ENCODE data around the gene BLOC1S5.
"Not testable (repeated sequence)": the region's sequence is repeated elsewhere in the genome, so short reads cannot be mapped to it uniquely, and the experiment has no call there.

The BLOC1S5 gene

DNA sequence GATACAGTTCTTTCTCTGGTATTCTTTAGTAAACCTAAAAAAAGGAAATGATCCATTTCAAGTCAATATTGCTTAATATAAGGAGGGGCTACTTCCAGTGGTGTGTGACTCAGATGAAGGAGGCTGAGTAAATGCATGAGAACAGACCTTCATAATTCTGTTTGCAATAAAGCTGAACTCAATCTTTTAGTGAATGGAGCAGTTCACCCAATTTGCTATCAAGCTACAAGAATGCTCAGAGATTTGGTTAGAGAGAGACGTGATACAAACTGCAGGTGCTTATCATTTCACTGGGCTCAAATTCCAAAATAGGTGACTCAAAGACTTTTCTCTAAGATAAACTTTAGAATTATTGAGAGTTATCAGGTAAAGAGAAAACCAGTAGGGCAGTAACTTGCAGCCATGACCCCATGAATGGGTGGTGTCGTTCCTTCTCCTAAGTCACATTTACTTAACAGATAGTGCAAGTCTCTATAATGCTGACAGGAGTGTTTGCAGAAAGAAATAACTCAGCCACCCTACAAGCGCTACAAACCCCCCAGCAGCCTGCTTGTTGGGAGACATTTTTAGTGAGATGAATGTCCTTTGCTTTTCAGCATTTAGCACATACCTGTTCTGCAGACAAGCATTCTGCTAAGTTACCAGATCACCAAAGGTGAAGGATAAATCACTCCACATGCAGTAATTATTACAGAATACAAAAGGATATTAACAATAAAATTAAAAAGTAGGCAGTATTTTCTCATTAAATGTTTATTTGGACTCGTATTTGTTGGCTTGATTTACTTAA is 16.4 kb upstream of the BLOC1S5 start:
- no peak for DNase-seq (ENCODE audit: low read depth)

DNA sequence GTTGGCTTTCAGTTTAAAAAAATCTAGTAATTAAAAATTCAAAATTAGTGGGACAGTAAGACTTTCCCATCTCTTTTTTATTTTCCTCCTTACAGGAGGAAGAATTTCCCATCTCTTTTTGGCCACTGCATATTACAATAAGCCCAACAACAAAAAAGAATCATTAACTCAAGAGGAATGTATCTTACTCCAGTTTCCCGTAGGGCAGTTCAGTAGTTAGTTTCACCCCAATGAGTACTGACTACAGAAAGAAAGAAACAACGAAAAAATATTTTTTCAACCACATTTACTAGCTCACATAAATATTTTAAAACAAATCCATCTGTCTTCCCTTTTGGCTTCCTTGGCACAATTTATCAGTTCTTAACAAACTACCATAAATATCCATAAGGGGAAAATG is 14.9 kb upstream of the BLOC1S5 start:
- DNase-seq (ENCODE audit: low read depth) = no peak

DNA sequence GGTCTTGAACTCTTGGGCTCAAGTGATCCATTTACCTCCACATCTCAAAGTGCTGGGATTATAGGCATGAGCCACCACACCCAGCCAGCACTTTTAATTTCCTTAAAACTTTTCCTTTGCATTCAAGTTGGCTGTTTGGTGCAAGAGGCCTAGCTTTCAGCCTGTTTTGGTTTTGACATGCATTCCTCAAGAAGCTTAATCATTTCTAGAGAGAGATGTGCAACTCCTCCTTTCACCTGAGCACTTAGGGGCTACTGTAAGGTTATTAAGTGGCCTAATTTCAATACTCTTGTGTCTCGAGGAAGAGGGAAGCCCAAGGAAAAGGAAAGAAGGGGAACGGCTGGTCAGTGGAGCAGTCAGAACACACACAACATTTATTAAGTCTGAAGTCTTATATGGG is 13.8 kb upstream of the BLOC1S5 start:
- DNase-seq (ENCODE audit: low read depth) = no peak

DNA sequence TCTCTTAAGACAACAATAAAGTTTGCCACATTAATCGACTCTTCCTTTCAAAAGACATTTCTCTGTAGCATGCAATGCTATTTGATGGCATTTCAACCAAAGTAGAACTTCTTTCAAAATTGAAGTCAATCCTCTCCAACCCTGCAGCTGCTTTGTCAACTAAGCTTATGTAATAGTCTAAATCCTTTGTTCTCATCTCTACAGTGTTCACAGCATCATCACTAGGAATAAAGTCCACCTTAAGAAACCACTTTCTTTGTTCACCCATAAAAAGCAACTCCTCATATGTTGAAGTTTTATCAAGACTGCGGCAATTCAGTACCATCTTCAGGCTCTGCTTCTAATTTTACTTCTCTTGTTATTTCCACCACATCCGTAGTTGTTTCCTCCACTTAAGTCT is 11.5 kb upstream of the BLOC1S5 start:
- no peak for DNase-seq (ENCODE audit: low read depth)

DNA sequence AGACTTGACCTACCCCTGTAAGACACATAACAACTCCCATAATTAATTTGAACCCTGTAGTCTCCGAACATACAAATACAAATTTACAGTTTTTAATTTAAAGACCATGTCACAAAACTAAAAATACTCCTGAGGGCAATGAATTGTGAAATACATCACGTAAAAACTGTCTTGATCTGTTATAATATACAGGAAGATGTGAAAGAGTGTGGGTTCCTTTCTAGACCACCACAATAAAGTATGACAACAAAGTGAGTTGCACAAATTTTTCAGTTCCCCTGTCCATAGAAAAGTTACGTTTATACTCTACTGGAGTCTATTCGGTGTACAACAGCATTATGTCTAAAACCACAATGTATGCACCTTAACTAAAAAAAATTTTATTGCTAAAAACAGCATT is 11.0 kb upstream of the BLOC1S5 start:
- DNase-seq (ENCODE audit: low read depth) = no peak

DNA sequence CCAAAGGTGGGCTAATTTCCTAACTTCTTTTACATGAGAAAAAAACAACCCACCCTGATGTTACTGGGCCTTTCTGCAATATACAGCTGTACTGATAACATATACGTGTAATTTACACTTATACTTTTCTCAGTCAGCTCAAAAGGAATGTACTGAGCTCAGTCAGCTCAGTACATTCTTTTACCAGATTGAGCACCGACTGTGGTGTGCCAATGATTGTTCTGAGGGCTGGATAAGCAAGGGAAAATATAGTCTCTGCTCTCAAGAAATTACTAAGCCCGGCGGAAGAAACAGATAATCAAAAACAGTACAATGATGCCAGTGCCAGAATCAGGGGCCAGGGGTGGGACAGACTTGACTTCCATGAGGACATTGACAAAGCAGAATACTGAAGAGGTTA is 10.0 kb upstream of the BLOC1S5 start:
- no peak for DNase-seq (ENCODE audit: low read depth)

DNA sequence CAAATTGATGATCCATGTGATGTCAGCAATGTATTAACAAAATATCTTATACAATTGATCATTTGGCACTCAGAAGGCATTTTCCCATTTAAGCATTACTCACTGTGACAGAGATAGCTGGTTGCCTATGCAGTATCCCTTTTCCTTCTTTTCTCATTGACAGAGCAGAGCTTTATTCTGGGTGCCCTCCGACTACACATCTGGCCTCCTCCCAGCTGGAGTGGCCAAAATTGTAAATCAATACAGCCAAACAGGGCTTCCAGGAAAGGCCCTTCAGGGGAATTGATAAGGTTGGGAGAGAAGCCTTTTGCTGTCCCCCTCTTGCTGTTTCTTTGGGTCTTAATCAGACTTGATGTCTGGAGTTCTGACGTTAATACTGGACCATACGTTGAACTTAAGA is 9.6 kb upstream of the BLOC1S5 start:
- no peak for DNase-seq (ENCODE audit: low read depth)

DNA sequence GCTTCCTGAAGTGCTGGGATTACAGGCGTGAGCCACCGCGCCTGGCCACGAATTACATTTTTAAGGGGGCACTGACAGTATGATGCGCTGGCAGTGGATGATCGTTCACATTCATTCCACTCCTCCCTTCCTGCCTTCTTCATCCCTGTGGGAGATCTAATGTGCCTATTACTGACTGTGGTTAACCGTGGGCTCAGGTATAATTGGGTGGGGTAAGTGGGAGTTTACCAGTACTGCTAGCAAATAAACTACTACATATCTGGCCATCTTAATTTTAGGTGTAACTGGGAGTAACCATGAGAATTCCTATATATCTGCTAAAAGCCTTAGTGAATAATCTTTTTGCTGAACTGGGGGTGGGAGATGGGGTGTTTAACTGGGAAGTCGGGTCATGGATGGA is 6.5 kb upstream of the BLOC1S5 start:
- DNase-seq (ENCODE audit: low read depth) = no peak

DNA sequence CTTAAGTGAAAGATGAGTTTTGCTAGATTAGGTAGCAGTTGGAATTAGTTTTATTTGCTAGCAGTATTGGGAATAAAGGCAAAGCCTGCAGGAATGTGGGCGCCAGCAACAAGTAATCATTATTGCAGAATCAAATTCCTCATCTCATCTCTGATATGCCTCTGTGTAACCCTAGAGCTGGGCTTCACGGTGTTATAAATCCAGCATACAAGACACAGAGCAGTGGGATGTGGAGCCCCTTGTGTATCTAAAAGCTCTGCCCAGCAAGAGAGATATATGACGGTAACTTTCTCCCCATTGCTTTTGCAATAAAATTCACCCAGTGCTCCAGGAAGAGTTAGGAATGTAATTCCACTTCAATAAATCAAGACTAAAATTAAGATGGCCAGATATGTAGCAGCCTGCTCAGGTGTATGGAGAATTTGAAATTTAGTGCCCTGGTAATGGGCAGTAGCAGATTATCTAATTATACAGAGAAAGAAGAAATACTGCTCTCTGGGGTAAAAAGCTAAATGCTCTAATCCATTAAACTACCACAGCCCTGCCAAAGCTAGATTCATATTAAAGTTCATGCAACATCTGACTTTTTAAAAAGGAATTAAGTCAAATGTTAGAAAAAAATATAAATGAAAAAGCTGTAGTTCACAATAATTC is 5.6 kb upstream of the BLOC1S5 start:
- DNase-seq (ENCODE audit: low read depth) = no peak

DNA sequence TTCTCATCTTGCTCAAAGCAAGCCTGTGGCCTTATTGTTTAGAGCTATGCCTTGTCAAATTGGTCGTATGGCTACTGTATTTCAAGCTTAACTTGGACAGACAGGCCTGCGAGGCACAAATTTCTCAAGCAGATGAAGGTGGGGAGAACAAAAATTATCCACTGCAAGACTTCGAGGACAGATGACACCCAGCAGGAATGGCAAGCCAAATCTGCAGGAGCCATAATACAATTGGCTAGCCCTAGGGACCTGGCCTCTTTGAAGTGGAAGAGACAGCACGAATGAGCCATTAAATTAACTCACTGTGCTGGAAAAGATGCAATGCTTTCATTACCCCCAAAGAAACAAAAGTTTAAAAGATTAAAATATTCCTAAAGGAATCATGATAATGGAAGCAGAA is 5.0 kb upstream of the BLOC1S5 start:
- DNase-seq (ENCODE audit: low read depth) = no peak

DNA sequence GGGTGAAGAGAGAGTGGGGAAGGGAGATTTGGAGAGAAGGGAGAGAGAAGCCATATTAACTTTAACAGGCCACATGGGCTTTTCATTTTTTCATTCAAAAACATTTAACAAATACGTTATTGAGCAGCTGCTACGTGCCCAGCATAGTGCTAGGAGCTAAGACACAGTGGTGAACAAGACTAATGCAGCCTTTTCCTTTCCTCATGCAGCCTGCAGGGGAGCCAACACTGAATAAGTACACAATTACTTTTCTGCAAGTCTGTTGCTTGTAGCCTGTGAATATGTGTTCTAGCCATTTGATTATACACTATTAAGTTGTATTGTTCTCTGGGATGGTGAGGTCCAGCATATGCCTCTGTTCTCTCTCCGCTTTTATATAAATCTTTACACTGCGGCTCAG is 1.9 kb upstream of the BLOC1S5 start:
- no peak for DNase-seq (ENCODE audit: low read depth)

DNA sequence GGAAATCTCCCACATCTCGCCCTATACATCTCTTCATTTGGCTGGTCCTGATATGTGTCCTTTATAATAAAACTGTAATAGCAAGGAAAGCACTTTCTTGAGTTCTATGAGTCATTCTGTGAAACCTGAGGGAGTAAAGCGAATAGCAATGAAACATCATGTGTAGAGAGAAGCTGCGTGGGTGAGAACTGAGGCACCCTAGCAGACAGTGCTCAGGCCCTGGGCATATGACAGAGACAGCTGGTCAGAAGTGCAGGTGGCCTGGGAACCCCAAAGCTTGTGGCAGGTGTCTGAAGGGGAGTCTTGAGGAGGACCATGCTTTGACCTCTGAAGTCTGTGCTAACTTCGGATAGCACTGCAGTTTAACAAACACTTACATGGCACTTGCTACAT is 1.3 kb upstream of the BLOC1S5 start:
- no peak for DNase-seq (ENCODE audit: low read depth)

DNA sequence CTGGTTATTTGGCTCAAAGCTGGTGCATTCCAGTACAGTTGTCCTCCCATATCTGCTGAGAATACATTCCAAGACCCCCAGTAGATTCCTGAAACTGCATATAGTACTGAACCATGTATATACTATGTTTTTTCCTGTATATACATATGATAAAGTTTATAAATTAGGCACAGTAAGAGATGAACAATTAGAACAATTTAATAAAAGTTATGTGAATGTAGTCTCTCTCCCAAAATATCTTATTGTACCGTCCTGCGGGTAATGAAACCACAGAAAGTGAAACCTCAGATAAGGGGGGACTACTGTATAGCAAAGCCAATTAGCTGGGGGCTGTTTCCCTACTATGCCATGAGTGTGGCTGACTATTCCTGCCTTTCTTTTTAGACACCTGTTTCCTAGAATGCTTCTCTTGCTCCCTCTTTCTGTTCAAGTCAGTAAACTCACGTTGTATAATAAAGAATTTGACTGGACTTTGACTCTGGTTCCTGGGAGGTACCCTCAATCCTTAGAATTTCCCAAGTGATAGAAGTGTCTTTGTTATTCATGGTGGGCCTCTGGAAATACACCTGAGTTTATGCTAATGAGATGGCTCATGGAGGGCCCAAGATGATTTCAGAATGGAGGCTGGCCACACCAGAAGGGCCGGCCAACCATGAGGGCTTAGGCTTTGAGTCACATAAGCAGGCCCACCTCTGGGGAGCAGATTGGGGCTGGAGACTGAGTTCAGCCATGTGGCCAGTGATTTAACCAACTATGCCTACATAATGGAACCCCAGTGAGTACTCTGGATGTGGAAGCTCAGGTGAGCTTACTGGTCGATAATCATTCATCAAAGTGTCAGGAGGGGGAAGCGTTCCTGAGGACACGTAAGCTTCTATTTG is 689 bp upstream of the BLOC1S5 start:
- DNase-seq (ENCODE audit: low read depth) = no peak

DNA sequence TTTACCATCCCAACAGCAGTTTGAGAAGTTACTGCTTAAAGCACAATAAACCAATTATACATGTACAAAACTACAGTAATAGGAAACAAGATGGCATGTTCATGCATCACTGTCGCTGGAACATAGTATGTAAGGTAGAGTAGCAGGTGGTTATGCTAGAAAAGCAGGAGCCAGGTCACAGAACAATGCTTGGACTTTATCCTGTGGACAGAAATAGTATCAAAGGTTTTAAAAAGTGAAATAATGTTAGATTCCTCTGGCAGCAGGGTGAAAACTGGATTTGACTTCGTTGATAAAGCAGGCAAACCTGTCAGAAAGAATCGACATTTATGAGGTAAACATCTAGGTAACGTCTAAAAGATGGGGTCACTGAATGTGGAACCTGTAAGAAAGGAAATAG is 2.5 kb downstream of the BLOC1S5 start:
- no peak for DNase-seq (ENCODE audit: low read depth)

DNA sequence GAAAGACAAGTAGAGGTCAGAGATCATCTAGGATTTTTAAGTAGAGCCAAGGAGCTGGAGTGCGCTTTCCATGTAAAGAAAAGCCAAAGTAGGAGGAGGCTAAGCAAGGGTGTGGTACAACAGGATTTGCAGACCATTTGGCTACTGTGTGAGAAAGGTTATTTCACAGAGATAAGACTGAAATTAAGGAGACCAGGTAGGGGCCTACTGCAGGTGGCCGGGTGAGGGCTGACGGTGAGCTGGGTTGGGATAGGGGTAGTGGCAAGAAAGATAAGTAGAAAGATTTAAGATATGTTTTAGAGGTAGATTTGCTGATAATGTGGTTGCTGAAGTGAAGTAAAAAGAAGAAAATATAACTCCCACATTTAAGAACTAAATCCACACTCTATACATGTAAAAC is 3.8 kb downstream of the BLOC1S5 start:
- DNase-seq (ENCODE audit: low read depth) = no peak

DNA sequence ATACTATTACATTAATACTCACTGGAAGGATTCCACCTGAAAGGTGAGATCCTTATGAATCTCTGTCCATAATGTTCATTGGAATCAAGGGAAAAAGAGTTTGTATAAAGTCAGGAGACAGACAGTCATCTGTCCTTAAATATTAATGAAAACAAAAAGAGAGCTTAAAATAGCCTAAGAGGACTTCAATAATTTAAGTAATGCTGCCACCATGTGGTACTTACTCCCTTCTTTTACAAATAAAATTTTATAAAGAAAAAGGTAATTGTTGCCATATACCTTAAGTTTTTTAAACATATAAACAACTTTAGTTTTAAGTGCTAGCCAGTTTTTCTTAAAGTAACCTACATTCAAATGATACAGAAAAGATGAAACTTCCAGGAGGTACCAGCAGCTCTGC is 5.1 kb downstream of the BLOC1S5 start:
- DNase-seq (ENCODE audit: low read depth) = no peak

DNA sequence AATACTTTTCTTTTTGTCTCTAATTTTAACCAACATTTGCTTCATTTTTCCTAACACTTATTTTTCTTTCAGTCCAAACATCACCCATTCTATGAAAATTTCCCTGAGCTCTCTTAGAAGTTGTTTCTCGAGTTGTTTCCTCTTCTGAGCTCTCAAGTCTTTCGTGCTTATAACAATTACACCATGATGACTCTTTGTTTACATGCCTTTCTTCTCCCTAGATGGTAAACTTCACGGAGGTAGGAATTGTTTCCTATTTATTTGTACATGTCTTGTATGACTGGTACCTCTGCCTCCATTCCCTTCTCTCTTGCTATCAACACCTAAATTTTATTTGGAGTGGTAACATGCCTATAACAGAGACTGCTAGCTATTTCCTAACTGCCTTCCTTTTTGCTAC is 6.4 kb downstream of the BLOC1S5 start:
- DNase-seq (ENCODE audit: low read depth) = no peak

DNA sequence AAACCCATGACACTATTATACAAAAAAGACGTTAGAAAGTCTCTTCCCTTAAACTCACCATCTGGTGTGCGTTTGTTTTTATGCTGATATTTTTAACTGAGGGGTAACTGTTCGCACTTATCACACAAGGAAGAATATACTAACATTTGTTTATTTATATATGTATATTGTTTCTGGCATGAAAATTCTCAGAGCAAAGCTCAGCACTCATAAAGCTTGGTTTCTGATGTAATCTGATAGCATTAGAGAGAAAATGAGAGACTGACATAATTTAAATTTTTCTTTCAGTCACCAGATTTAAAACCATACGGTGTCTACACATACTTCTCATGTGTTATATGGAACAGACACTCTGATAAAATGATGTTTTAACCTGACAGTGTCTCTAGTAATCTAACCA is 6.9 kb downstream of the BLOC1S5 start:
- DNase-seq (ENCODE audit: low read depth) = no peak

DNA sequence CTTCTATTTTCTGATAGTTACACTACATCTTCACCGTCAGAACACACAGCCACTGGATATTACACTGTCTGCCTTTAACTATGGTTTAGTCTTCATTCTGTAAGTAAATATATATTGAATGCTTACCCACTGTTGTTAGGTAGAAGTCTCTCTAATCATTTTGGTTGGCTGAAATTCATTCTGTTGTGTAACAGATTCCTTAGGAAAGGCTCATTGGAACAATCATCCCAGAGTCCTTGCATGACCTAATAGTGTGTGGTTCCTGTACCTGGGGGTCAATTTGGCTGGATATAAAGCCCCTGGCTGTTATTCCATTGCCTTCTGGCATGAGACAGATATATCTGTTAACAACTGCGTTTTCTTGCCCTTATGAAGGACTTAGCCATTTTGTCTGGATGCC is 9.9 kb downstream of the BLOC1S5 start:
- DNase-seq (ENCODE audit: low read depth) = no peak

DNA sequence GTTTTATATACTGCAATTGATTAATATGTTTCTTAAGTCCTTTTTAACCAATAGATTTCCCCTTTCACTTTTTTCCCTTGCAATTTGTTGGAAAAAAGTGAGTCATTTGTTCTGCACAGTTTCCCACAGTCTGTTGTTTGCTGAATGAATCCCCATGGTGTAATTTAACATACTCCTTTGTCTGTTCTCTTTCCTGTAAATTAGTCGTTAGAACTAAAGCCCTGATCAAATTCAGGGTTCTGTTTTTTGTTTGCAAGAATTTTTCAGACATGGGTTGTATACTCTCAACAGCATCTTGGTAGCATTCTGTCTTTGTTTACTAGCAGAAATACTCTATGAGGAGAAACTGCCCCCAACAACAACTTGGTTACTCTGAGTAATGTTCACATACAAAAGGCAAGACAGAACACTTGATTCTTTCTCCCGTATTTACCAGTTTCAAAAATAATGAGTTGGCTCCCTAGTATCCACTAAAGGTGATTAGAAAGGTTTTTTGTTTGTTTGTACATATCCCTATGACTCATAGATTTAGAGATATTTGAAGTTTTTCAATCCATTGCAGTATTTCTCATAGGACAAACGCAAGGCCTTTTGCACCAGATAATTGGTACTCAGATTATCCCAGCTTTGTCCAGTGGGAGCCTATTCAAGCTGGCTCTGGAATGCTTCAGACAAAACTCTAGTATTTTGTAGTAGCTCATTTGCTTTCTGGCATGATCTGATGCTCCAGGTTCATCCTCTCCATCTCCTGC is 16.5 kb downstream of the BLOC1S5 start:
- no peak for DNase-seq (ENCODE audit: low read depth)

DNA sequence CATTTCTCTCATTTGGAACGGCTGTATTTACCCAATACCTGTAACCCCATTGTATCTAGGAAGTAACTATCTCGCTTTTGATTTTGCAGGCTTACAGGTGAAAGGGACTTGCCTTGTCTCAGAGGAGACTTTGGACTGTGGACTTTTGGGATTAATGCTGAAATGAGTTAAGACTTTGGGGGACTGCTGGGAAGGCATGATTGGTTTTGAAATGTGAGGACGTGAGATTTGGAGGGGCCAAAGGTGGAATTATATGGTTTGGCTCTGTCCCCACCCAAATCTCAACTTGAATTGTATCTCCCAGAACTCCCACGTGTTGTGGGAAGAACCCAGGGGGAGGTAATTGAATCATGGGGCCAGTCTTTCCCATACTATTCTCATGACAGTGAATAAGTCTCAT is 18.4 kb downstream of the BLOC1S5 start:
- DNase-seq (ENCODE audit: low read depth) = not testable (repeated sequence)

DNA sequence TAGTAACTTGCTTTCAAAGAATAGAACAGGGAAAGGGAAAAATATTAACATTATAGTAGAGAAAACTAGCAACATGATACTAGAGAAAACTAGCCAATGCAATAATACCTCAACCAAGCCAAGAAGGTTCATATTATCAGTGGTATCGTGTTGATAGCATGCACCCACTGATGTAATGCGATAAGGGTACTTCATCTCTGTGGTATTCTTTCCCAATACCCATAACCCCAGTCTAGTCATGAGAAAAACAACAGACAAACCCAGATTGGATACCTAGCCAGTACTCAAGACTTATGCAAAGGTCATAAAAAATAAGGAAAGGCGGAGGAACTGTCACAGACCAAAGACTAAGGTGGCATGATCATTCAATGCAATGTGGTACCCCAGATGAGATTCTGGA is 21.0 kb downstream of the BLOC1S5 start:
- no peak for DNase-seq (ENCODE audit: low read depth)

Data from stimulated activated CD8-positive, alpha-beta memory T cell treated with anti-CD3 and anti-CD28 coated beads, Interleukin-7, amount 100 ng/mL, for 24 hours (primary cell).